ENCODE measurements around the gene PTPRZ1. TPM values are rescaled to one million over a fixed set of nuclear protein-coding genes. Genes with fewer than 3 reads are reported as not detected.

Gene PTPRZ1
- total RNA-seq, 1 experiment from 2014 or later: not detected

GRCh38 chr7:122006687-122007086, 133.7 kb downstream of the PTPRZ1 start:
- no TSS peak for BruUV-seq (replicated peaks)
- H3K27ac Mint-ChIP-seq (ENCODE audit: unreplicated experiment): no peak overlapping the region

GRCh38 chr7:122010116-122010515, 137.2 kb downstream of the PTPRZ1 start:
- no peaks in the 10 kb centered on the region for H3K4me1 Mint-ChIP-seq (ENCODE audit: low read depth, unreplicated experiment)
- TF ChIP-seq CTCF (IDR thresholded peaks at IDR 0.05; ENCODE audit: insufficient read depth in 1 of 2, low read depth in 1 of 2, low read length in 1 of 2, severe bottlenecking in 1 of 2, unreplicated experiment in 1 of 2): no peak
- Histone ChIP-seq H3K4me1 (no peaks in the 10 kb centered on the region), H3K36me3 (ENCODE audit: control insufficient read depth, insufficient read depth, low read length) (no peaks in the 10 kb centered on the region), H3K4me3 (ENCODE audit: low read depth, low read length) (no peak overlapping the region), H3K9me3 (no peaks in the 10 kb centered on the region), H3K27me3 (replicated peaks; ENCODE audit: control insufficient read depth, insufficient read depth, low read length) (no peaks in the 10 kb centered on the region; the same call in 1 of the 2 replicates)
- intact Hi-C loops (cut with micrococcal nuclease; ENCODE audit: unreplicated experiment): loop anchor here (10.0 kb wide), 1 partner anchor 205 kb away; no protein-coding TSS in a partner anchor
- H3K36me3 Mint-ChIP-seq (ENCODE audit: insufficient read depth, unreplicated experiment): no peaks in the 10 kb centered on the region
- no peak for DNase-seq
- BruUV-seq (replicated peaks): no TSS peak
- ChIA-PET POLR2A (no interaction called here), CTCF (no interaction called here)
- no peaks in the 10 kb centered on the region for H3K9me3 Mint-ChIP-seq (ENCODE audit: unreplicated experiment)
- H3K4me3 Mint-ChIP-seq (ENCODE audit: unreplicated experiment): no peak overlapping the region
- H3K27me3 Mint-ChIP-seq (ENCODE audit: insufficient read depth, unreplicated experiment): peaks cover 14% of the 10 kb centered on the region
- H3K27ac Mint-ChIP-seq (ENCODE audit: unreplicated experiment): no peak overlapping the region

More at GRCh38 chr7:122006687-122007086, 133.7 kb downstream of the PTPRZ1 start:
- peaks cover 16% of the 10 kb centered on the region for H3K27me3 Mint-ChIP-seq (ENCODE audit: insufficient read depth, unreplicated experiment)
- no peaks in the 10 kb centered on the region for H3K4me1 ChIP-seq
- intact Hi-C loops (cut with micrococcal nuclease; ENCODE audit: unreplicated experiment): no loop called here
- no peak overlapping the region for H3K4me3 Mint-ChIP-seq (ENCODE audit: unreplicated experiment)
- H3K4me3 ChIP-seq (ENCODE audit: low read depth, low read length): no peak overlapping the region
- DNase-seq: no peak
- H3K27me3 ChIP-seq (replicated peaks; ENCODE audit: control insufficient read depth, insufficient read depth, low read length): no peaks in the 10 kb centered on the region; the same call in 1 of the 2 replicates
- ChIA-PET POLR2A (no interaction called here), CTCF (no interaction called here)
- no peaks in the 10 kb centered on the region for H3K36me3 Mint-ChIP-seq (ENCODE audit: insufficient read depth, unreplicated experiment)
- H3K9me3 ChIP-seq: no peaks in the 10 kb centered on the region
- H3K4me1 Mint-ChIP-seq (ENCODE audit: low read depth, unreplicated experiment): no peaks in the 10 kb centered on the region
- no peaks in the 10 kb centered on the region for H3K9me3 Mint-ChIP-seq (ENCODE audit: unreplicated experiment)
- no peak for TF ChIP-seq CTCF (IDR thresholded peaks at IDR 0.05; ENCODE audit: insufficient read depth in 1 of 2, low read depth in 1 of 2, low read length in 1 of 2, severe bottlenecking in 1 of 2, unreplicated experiment in 1 of 2)
- no peaks in the 10 kb centered on the region for H3K36me3 ChIP-seq (ENCODE audit: control insufficient read depth, insufficient read depth, low read length)

GRCh38 chr7:122013065-122013464, 140.1 kb downstream of the PTPRZ1 start:
- TF ChIP-seq CTCF (IDR thresholded peaks at IDR 0.05; ENCODE audit: insufficient read depth in 1 of 2, low read depth in 1 of 2, low read length in 1 of 2, severe bottlenecking in 1 of 2, unreplicated experiment in 1 of 2): no peak
- ChIA-PET CTCF (no interaction called here), POLR2A (no interaction called here)
- H3K4me3 Mint-ChIP-seq (ENCODE audit: unreplicated experiment): no peak overlapping the region
- H3K27me3 Mint-ChIP-seq (ENCODE audit: insufficient read depth, unreplicated experiment): peaks cover 9% of the 10 kb centered on the region
- Histone ChIP-seq H3K9me3 (no peaks in the 10 kb centered on the region), H3K36me3 (ENCODE audit: control insufficient read depth, insufficient read depth, low read length) (no peaks in the 10 kb centered on the region), H3K27me3 (replicated peaks; ENCODE audit: control insufficient read depth, insufficient read depth, low read length) (no peaks in the 10 kb centered on the region; the same call in 1 of the 2 replicates), H3K4me3 (ENCODE audit: low read depth, low read length) (no peak overlapping the region), H3K4me1 (no peaks in the 10 kb centered on the region)
- no TSS peak for BruUV-seq (replicated peaks)
- no peaks in the 10 kb centered on the region for H3K4me1 Mint-ChIP-seq (ENCODE audit: low read depth, unreplicated experiment)
- H3K36me3 Mint-ChIP-seq (ENCODE audit: insufficient read depth, unreplicated experiment): no peaks in the 10 kb centered on the region
- no peak overlapping the region for H3K27ac Mint-ChIP-seq (ENCODE audit: unreplicated experiment)
- H3K9me3 Mint-ChIP-seq (ENCODE audit: unreplicated experiment): no peaks in the 10 kb centered on the region
- DNase-seq: no peak
- intact Hi-C loops (cut with micrococcal nuclease; ENCODE audit: unreplicated experiment): loop anchor here (10.0 kb wide), 1 partner anchor 202 kb away; no protein-coding TSS in a partner anchor
